HepG2 (cell line): Measurements from ENCODE around the gene SLC1A2. TPM values are rescaled to one million over a fixed set of nuclear protein-coding genes. Genes with fewer than 3 reads are reported as not detected.

Source experiments
- DMAP1 ChIP-seq: IDR thresholded peaks from 2 replicates; pipeline ENCODE4 v1.6.1; 2016
- HNRNPL ChIP-seq: fragments of 200-400 bp; formaldehyde crosslinking; IDR thresholded peaks from 2 replicates; pipeline ENCODE4 v1.6.1; 2017; ENCODE audit warnings: mild to moderate bottlenecking, low read depth, low read length
- HOXD1 ChIP-seq: sonication (generic); formaldehyde crosslinking; IDR thresholded peaks from 2 replicates; pipeline ENCODE4 v1.5.0; 2020; ENCODE audit warnings: missing genetic modification reagents
- KDM6A ChIP-seq: IDR thresholded peaks from 2 replicates; pipeline ENCODE4 v1.6.1; 2016; ENCODE audit warnings: low read depth
- SMAD9 ChIP-seq: sonication (generic); formaldehyde crosslinking; IDR thresholded peaks from 2 replicates; pipeline ENCODE4 v1.5.1; 2020; ENCODE audit warnings: mild to moderate bottlenecking, missing genetic modification reagents
- THYN1 ChIP-seq: sonication (generic); formaldehyde crosslinking; IDR thresholded peaks from 2 replicates; pipeline ENCODE4 v1.8.1; 2023; ENCODE audit warnings: low read depth, mild to moderate bottlenecking, moderate library complexity, missing genetic modification reagents, borderline replicate concordance
- TOPORS ChIP-seq: sonication (generic); formaldehyde crosslinking; IDR thresholded peaks from 2 replicates; pipeline ENCODE4 v1.8.0; 2023; ENCODE audit warnings: mild to moderate bottlenecking, missing genetic modification reagents
- ZFAT ChIP-seq: sonication (generic); formaldehyde crosslinking; conservative IDR thresholded peaks from 2 replicates; pipeline ENCODE4 v1.8.1; 2023; ENCODE audit warnings: missing genetic modification reagents, inconsistent platforms
- ZNF143 ChIP-seq: sonication (generic); formaldehyde crosslinking; IDR thresholded peaks from 2 replicates; pipeline ENCODE4 v1.4.0; 2020; ENCODE audit warnings: missing genetic modification reagents
- ZNF446 ChIP-seq: sonication (generic); formaldehyde crosslinking; IDR thresholded peaks from 2 replicates; pipeline ENCODE4 v1.5.0; 2020; ENCODE audit warnings: mild to moderate bottlenecking, missing genetic modification reagents
- ZNF484 ChIP-seq: sonication (generic); formaldehyde crosslinking; IDR thresholded peaks from 2 replicates; pipeline ENCODE4 v1.5.1; 2020; ENCODE audit warnings: mild to moderate bottlenecking, low read depth, missing genetic modification reagents, borderline replicate concordance
- ZNF605 ChIP-seq: sonication (generic); formaldehyde crosslinking; IDR thresholded peaks from 2 replicates; pipeline ENCODE4 v1.8.0; 2022; ENCODE audit warnings: mild to moderate bottlenecking, missing genetic modification reagents
- ZNF614 ChIP-seq: IDR thresholded peaks from 2 replicates; pipeline ENCODE4 v1.6.1; 2018; ENCODE audit warnings: missing biosample characterization, missing genetic modification reagents, inconsistent platforms, borderline replicate concordance
- ZNF619 ChIP-seq: sonication (generic); formaldehyde crosslinking; IDR thresholded peaks from 2 replicates; pipeline ENCODE4 v1.4.0; 2020; ENCODE audit warnings: mild to moderate bottlenecking, missing genetic modification reagents
- polyA plus RNA-seq, 8 experiments: library from polyadenylated mRNA; depleted of rRNA in 3 of 8; stranded (reverse) in 7 of 8; unstranded in 1 of 8; fragments of >200 nt; fragmentation: Illumina TruSeq in 4 of 8; extraction: Trizol in 4 of 8; gene quantifications; 2 replicates each; pipeline versions ENCODE4 v1.2.1 to v1.2.3, GENCODE V29; 2011 to 2016; ENCODE audit warnings: low read depth in 4 of 8, missing spikeins in 1 of 8, mixed read lengths in 1 of 8; ENCODE audit not compliant: insufficient read depth in 1 of 8
- total RNA-seq, 5 experiments: library from RNA; depleted of rRNA; stranded (reverse); fragments of >200 nt; fragmentation: Illumina TruSeq; extraction: Trizol; gene quantifications; 2 replicates each; pipeline ENCODE4 v1.2.3, GENCODE V29; 2016; ENCODE audit warnings: low read depth in 1 of 5
- TF ChIP-seq, protein P1 (sequence below), 2 experiments: fragments of 450-650 bp in 1 of 2; sonication (generic) in 1 of 2; formaldehyde crosslinking in 1 of 2; IDR thresholded peaks; 2 replicates each; pipeline versions ENCODE4 v1.6.1 to v1.8.0; 2016 to 2022; ENCODE audit warnings: antibody characterized with exemption in 1 of 2, mild to moderate bottlenecking in 1 of 2, missing genetic modification reagents in 1 of 2
- TF ChIP-seq, protein P2 (sequence below): sonication (generic); formaldehyde crosslinking; IDR thresholded peaks from 2 replicates; pipeline ENCODE4 v1.4.0; 2020; ENCODE audit warnings: missing genetic modification reagents
- TF ChIP-seq, protein P3 (sequence below): sonication (generic); formaldehyde crosslinking; IDR thresholded peaks from 2 replicates; pipeline ENCODE4 v1.5.0; 2020; ENCODE audit warnings: mild to moderate bottlenecking, missing genetic modification reagents, borderline replicate concordance

The SLC1A2 gene
- total and polyA plus RNA-seq, 2 of the 13 experiments (the other 11 are each of a cell fraction or from before 2014, with no cell fraction given) = 23.2 to 43.2 TPM

DNA sequence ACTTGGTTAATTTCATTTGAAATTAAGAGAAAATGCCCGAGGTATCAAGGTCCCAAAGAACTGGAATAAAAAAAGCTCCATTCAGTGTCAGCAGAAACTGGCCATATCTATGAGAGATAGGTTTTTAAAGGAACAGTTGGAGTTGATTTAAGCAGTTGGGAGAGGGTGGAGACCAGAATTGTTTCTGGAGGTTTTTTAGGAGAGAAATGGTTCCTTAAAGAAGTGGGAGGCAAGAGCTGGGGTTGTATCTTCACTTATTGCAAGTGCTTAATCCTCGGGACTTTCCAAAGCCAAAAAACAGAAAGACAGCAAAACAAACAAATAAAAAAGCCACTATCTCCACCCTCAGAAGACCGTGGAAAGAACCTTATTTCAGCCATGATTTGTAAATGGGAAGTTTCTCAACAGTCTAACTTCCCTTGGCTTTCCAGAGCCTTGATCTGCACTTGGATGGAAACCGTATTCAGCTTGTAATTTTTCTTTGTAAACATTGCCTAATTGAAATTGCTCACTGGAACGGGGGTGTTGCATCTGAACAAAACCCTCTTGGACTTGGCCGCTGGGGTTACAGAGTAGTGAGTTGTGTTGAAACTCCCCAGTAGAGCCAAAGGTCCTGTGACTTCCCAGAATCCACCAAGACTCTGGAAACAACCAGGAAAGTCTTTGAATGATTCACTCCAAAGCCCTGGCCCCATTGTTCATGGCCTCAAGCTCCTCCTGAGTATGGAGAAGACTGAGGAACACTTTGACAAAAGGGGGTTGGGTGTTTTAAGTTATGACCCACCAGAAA, 115.6 kb downstream of the SLC1A2 start (continued):
- TF ChIP-seq TOPORS (CRISPR knock-in tag) (no peak), ZNF614 (CRISPR knock-in tag) (no peak), THYN1 (no peak), SMAD9 (CRISPR knock-in tag) (no peak), KDM6A (CRISPR knock-in tag) (0 out of 2 replicates have a peak, but pooled peaks have one; percentile 25), HNRNPL (no peak), ZNF484 (no peak), ZFAT (CRISPR knock-in tag) (no peak), ZNF446 (CRISPR knock-in tag) (no peak), DMAP1 (CRISPR knock-in tag) (no peak), ZNF619 (no peak), ZNF143 (CRISPR knock-in tag) (peak; percentile 65), ZNF605 (CRISPR knock-in tag) (no peak), HOXD1 (CRISPR knock-in tag) (no peak)
- TF ChIP-seq, protein P1, sequence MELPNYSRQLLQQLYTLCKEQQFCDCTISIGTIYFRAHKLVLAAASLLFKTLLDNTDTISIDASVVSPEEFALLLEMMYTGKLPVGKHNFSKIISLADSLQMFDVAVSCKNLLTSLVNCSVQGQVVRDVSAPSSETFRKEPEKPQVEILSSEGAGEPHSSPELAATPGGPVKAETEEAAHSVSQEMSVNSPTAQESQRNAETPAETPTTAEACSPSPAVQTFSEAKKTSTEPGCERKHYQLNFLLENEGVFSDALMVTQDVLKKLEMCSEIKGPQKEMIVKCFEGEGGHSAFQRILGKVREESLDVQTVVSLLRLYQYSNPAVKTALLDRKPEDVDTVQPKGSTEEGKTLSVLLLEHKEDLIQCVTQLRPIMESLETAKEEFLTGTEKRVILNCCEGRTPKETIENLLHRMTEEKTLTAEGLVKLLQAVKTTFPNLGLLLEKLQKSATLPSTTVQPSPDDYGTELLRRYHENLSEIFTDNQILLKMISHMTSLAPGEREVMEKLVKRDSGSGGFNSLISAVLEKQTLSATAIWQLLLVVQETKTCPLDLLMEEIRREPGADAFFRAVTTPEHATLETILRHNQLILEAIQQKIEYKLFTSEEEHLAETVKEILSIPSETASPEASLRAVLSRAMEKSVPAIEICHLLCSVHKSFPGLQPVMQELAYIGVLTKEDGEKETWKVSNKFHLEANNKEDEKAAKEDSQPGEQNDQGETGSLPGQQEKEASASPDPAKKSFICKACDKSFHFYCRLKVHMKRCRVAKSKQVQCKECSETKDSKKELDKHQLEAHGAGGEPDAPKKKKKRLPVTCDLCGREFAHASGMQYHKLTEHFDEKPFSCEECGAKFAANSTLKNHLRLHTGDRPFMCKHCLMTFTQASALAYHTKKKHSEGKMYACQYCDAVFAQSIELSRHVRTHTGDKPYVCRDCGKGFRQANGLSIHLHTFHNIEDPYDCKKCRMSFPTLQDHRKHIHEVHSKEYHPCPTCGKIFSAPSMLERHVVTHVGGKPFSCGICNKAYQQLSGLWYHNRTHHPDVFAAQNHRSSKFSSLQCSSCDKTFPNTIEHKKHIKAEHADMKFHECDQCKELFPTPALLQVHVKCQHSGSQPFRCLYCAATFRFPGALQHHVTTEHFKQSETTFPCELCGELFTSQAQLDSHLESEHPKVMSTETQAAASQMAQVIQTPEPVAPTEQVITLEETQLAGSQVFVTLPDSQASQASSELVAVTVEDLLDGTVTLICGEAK (IDR thresholded peaks at IDR 0.05) = no peak
- TF ChIP-seq, protein P1 (CRISPR knock-in tag; IDR thresholded peaks at IDR 0.05) = no peak
- TF ChIP-seq, protein P2, sequence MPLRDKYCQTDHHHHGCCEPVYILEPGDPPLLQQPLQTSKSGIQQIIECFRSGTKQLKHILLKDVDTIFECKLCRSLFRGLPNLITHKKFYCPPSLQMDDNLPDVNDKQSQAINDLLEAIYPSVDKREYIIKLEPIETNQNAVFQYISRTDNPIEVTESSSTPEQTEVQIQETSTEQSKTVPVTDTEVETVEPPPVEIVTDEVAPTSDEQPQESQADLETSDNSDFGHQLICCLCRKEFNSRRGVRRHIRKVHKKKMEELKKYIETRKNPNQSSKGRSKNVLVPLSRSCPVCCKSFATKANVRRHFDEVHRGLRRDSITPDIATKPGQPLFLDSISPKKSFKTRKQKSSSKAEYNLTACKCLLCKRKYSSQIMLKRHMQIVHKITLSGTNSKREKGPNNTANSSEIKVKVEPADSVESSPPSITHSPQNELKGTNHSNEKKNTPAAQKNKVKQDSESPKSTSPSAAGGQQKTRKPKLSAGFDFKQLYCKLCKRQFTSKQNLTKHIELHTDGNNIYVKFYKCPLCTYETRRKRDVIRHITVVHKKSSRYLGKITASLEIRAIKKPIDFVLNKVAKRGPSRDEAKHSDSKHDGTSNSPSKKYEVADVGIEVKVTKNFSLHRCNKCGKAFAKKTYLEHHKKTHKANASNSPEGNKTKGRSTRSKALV = no peak
- TF ChIP-seq, protein P3, sequence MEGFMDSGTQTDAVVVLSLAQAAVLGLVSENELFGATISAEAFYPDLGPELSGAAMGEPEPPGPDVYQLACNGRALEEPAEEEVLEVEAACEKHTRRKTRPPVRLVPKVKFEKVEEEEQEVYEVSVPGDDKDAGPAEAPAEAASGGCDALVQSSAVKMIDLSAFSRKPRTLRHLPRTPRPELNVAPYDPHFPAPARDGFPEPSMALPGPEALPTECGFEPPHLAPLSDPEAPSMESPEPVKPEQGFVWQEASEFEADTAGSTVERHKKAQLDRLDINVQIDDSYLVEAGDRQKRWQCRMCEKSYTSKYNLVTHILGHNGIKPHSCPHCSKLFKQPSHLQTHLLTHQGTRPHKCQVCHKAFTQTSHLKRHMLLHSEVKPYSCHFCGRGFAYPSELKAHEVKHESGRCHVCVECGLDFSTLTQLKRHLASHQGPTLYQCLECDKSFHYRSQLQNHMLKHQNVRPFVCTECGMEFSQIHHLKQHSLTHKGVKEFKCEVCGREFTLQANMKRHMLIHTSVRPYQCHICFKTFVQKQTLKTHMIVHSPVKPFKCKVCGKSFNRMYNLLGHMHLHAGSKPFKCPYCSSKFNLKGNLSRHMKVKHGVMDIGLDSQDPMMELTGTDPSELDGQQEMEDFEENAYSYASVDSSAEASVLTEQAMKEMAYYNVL = no peak
